BE2C (cell line): ENCODE measurements around the gene TOMM40.
A peak's percentile ranks its signal among the peaks of the same experiment; 100 is the strongest.

ENCODE experiments used
- DNase-seq: peaks from one replicate; pipeline ENCODE4 v3.0.0-alpha.2; 2020
- H3K27me3 ChIP-seq: fragments of 250-450 bp; sonication (Bioruptor Pico); 2 replicates; pipeline ENCODE4 v1.5.1; 2020; ENCODE audit warnings: mild to moderate bottlenecking
- H3K36me3 ChIP-seq: fragments of 250-450 bp; sonication (Bioruptor Pico); 2 replicates; pipeline ENCODE4 v1.5.1; 2020; ENCODE audit warnings: mild to moderate bottlenecking
- H3K4me1 ChIP-seq: fragments of 250-450 bp; sonication (Bioruptor Pico); 2 replicates; pipeline ENCODE4 v1.5.1; 2020
- H3K4me3 ChIP-seq: 2 replicates; pipeline ENCODE4 v1.5.1; 2011; ENCODE audit warnings: low read depth, low read length
- H3K9me3 ChIP-seq: fragments of 250-450 bp; sonication (Bioruptor Pico); 2 replicates; pipeline ENCODE4 v1.5.1; 2020
- TF ChIP-seq, protein P1 (sequence below): IDR thresholded peaks from 2 replicates; pipeline ENCODE4 v1.5.1; 2012; ENCODE audit warnings: mild to moderate bottlenecking, low read depth, low read length

TOMM40 gene

GRCh38 chr19:44903602-44904425 lies 12.8 kb downstream of the TOMM40 start:
- Histone ChIP-seq H3K9me3 (no peaks in the 10 kb centered on the region), H3K4me3 (peak overlapping the region; percentile 16; the same call in 1 of the 2 replicates), H3K4me1 (no peaks in the 10 kb centered on the region), H3K36me3 (peaks cover 29% of the 10 kb centered on the region), H3K27me3 (peaks cover 13% of the 10 kb centered on the region)
- peak; percentile 82 for DNase-seq
- TF ChIP-seq, protein P1, sequence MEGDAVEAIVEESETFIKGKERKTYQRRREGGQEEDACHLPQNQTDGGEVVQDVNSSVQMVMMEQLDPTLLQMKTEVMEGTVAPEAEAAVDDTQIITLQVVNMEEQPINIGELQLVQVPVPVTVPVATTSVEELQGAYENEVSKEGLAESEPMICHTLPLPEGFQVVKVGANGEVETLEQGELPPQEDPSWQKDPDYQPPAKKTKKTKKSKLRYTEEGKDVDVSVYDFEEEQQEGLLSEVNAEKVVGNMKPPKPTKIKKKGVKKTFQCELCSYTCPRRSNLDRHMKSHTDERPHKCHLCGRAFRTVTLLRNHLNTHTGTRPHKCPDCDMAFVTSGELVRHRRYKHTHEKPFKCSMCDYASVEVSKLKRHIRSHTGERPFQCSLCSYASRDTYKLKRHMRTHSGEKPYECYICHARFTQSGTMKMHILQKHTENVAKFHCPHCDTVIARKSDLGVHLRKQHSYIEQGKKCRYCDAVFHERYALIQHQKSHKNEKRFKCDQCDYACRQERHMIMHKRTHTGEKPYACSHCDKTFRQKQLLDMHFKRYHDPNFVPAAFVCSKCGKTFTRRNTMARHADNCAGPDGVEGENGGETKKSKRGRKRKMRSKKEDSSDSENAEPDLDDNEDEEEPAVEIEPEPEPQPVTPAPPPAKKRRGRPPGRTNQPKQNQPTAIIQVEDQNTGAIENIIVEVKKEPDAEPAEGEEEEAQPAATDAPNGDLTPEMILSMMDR: peak; percentile 92

DNA sequence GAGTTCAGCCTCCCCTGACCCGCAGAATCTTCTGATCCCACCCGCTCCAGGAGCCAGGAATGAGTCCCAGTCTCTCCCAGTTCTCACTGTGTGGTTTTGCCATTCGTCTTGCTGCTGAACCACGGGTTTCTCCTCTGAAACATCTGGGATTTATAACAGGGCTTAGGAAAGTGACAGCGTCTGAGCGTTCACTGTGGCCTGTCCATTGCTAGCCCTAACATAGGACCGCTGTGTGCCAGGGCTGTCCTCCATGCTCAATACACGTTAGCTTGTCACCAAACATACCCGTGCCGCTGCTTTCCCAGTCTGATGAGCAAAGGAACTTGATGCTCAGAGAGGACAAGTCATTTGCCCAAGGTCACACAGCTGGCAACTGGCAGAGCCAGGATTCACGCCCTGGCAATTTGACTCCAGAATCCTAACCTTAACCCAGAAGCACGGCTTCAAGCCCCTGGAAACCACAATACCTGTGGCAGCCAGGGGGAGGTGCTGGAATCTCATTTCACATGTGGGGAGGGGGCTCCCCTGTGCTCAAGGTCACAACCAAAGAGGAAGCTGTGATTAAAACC lies 13.5 kb downstream of the TOMM40 start:
- Histone ChIP-seq H3K4me3 (no peak overlapping the region), H3K27me3 (peaks cover 13% of the 10 kb centered on the region), H3K9me3 (no peaks in the 10 kb centered on the region), H3K4me1 (no peaks in the 10 kb centered on the region), H3K36me3 (peaks cover 25% of the 10 kb centered on the region)
- TF ChIP-seq, protein P1: peak; percentile 39
- no peak for DNase-seq

GRCh38 chr19:44905437-44906160 lies 14.5 kb downstream of the TOMM40 start, which contains the start of gene APOE:
APOE (plus strand) TSS chr19:44905796; CDS start chr19:44906625, 829 bp downstream.
- Histone ChIP-seq H3K4me3 (no peak within 1 kb of the TSS), H3K27me3 (peaks cover 13% of the 10 kb centered on the region), H3K4me1 (no peaks in the 10 kb centered on the region), H3K36me3 (peaks cover 16% of the 10 kb centered on the region), H3K9me3 (no peaks in the 10 kb centered on the region)
- TF ChIP-seq, protein P1: no peak
- DNase-seq: no peak

- H3K4me1 ChIP-seq: peaks cover 6% of the 10 kb centered on the region; the same call in 1 of the 2 replicates
- peaks cover 13% of the 10 kb centered on the region for H3K27me3 ChIP-seq
- TF ChIP-seq, protein P1: no peak
- DNase-seq: no peak
- no peaks in the 10 kb centered on the region for H3K9me3 ChIP-seq
- H3K36me3 ChIP-seq: peaks cover 3% of the 10 kb centered on the region; the same call in 1 of the 2 replicates
- no peak overlapping the region for H3K4me3 ChIP-seq
Observed at GRCh38 chr19:44907613-44908012, 16.6 kb downstream of the TOMM40 start.

DNA sequence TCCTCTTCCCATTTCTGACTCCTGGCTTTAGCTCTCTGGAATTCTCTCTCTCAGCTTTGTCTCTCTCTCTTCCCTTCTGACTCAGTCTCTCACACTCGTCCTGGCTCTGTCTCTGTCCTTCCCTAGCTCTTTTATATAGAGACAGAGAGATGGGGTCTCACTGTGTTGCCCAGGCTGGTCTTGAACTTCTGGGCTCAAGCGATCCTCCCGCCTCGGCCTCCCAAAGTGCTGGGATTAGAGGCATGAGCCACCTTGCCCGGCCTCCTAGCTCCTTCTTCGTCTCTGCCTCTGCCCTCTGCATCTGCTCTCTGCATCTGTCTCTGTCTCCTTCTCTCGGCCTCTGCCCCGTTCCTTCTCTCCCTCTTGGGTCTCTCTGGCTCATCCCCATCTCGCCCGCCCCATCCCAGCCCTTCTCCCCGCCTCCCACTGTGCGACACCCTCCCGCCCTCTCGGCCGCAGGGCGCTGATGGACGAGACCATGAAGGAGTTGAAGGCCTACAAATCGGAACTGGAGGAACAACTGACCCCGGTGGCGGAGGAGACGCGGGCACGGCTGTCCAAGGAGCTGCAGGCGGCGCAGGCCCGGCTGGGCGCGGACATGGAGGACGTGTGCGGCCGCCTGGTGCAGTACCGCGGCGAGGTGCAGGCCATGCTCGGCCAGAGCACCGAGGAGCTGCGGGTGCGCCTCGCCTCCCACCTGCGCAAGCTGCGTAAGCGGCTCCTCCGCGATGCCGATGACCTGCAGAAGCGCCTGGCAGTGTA lies 17.2 kb downstream of the TOMM40 start:
- H3K36me3 ChIP-seq: no peaks in the 10 kb centered on the region
- H3K9me3 ChIP-seq: no peaks in the 10 kb centered on the region
- no peak for DNase-seq
- H3K4me3 ChIP-seq: no peak overlapping the region
- H3K27me3 ChIP-seq: peaks cover 13% of the 10 kb centered on the region
- H3K4me1 ChIP-seq: peaks cover 6% of the 10 kb centered on the region; the same call in 1 of the 2 replicates
- TF ChIP-seq, protein P1: no peak
